ENCODE measurements around the gene RANGAP1.
"Not testable (repeated sequence)": the region's sequence is repeated elsewhere in the genome, so short reads cannot be mapped to it uniquely, and the experiment has no call there.

GRCh38 chr22:41259756-41260155 is 26.2 kb downstream of the RANGAP1 start:
- not testable (repeated sequence) for TF ChIP-seq CTCF (optimal IDR thresholded peaks at IDR 0.05 in 1 of 3, IDR thresholded peaks at IDR 0.05 in 1 of 3, conservative IDR thresholded peaks at IDR 0.05 in 1 of 3; ENCODE audit: extremely low read depth in 1 of 3, insufficient read depth in 2 of 3, low read length in 3 of 3); EZH2 (IDR thresholded peaks at IDR 0.05; ENCODE audit: low read length)
